ENCODE data around the gene VWC2L. TPM values are rescaled to one million over a fixed set of nuclear protein-coding genes. Genes with fewer than 3 reads are reported as not detected.

The VWC2L gene
- total and polyA plus RNA-seq, 2 experiments from 2014 or later, result not detected

GRCh38 chr2:214482728-214483127, 71.9 kb downstream of the VWC2L start:
- Histone ChIP-seq H3K4me3 (no peak overlapping the region), H3K27ac (no peak overlapping the region), H3K27me3 (replicated peaks; ENCODE audit: insufficient read depth) (no peaks in the 10 kb centered on the region), H3K9ac (no peak overlapping the region), H3K4me1 (ENCODE audit: insufficient read depth) (no peaks in the 10 kb centered on the region), H3K9me2 (ENCODE audit: insufficient read depth) (no peaks in the 10 kb centered on the region), H3F3A (ENCODE audit: insufficient read depth) (no peaks in the 10 kb centered on the region), H4K20me1 (ENCODE audit: insufficient read depth) (no peaks in the 10 kb centered on the region), H3K79me2 (ENCODE audit: insufficient read depth) (no peaks in the 10 kb centered on the region), H3K4me2 (ENCODE audit: unreplicated experiment) (no peak overlapping the region), H3K9me3 (ENCODE audit: low read depth) (no peaks in the 10 kb centered on the region), H2AFZ (no peak overlapping the region), H3K36me3 (ENCODE audit: low read depth) (no peaks in the 10 kb centered on the region)
- DNase-seq, result no peak
- WGBS, 2 experiments (ENCODE audit: low coverage in 1 of 2, low lambda C conversion rate in 2 of 2, missing lambda C conversion rate in 2 of 2), result 19 to 20% methylated on average over 2 of the region's 2 CpGs
- TF ChIP-seq EZH2 (IDR thresholded peaks at IDR 0.05; ENCODE audit: insufficient read depth, poor library complexity, severe bottlenecking), result no peak
- TF ChIP-seq EZH2phosphoT487 (IDR thresholded peaks at IDR 0.05; ENCODE audit: insufficient read depth, low read depth), result no peak
- in situ Hi-C loops (cut with MboI), result no loop called here

GRCh38 chr2:214484239-214484638, 73.4 kb downstream of the VWC2L start:
- H3K27ac ChIP-seq, result no peak overlapping the region
- no peaks in the 10 kb centered on the region for H3K27me3 ChIP-seq (replicated peaks; ENCODE audit: insufficient read depth)
- H3K4me1 ChIP-seq (ENCODE audit: insufficient read depth), result no peaks in the 10 kb centered on the region
- H3K9me2 ChIP-seq (ENCODE audit: insufficient read depth), result no peaks in the 10 kb centered on the region
- H3K36me3 ChIP-seq (ENCODE audit: low read depth), result no peaks in the 10 kb centered on the region
- H3K9me3 ChIP-seq (ENCODE audit: low read depth), result no peaks in the 10 kb centered on the region
- no peak overlapping the region for H3K4me2 ChIP-seq (ENCODE audit: unreplicated experiment)
- no peaks in the 10 kb centered on the region for H3K79me2 ChIP-seq (ENCODE audit: insufficient read depth)
- in situ Hi-C loops (cut with MboI), result no loop called here
- H2AFZ ChIP-seq, result no peak overlapping the region
- H3F3A ChIP-seq (ENCODE audit: insufficient read depth), result no peaks in the 10 kb centered on the region
- no peak overlapping the region for H3K9ac ChIP-seq
- whole genome bisulfite sequencing, 2 experiments (ENCODE audit: low coverage in 1 of 2, low lambda C conversion rate in 2 of 2, missing lambda C conversion rate in 2 of 2), result 33 to 50% methylated on average over 3 of the region's 3 CpGs
- H4K20me1 ChIP-seq (ENCODE audit: insufficient read depth), result no peaks in the 10 kb centered on the region
- no peak overlapping the region for H3K4me3 ChIP-seq
- no peak for TF ChIP-seq EZH2phosphoT487 (IDR thresholded peaks at IDR 0.05; ENCODE audit: insufficient read depth, low read depth)
- no peak for TF ChIP-seq EZH2 (IDR thresholded peaks at IDR 0.05; ENCODE audit: insufficient read depth, poor library complexity, severe bottlenecking)
- DNase-seq, result no peak

- Histone ChIP-seq H3K27ac (no peak overlapping the region), H2AFZ (no peak overlapping the region), H3F3A (ENCODE audit: insufficient read depth) (no peaks in the 10 kb centered on the region), H3K9ac (no peak overlapping the region), H3K79me2 (ENCODE audit: insufficient read depth) (no peaks in the 10 kb centered on the region), H3K36me3 (ENCODE audit: low read depth) (no peaks in the 10 kb centered on the region), H3K4me3 (no peak overlapping the region), H3K9me3 (ENCODE audit: low read depth) (no peaks in the 10 kb centered on the region), H3K9me2 (ENCODE audit: insufficient read depth) (no peaks in the 10 kb centered on the region), H3K27me3 (replicated peaks; ENCODE audit: insufficient read depth) (no peaks in the 10 kb centered on the region), H4K20me1 (ENCODE audit: insufficient read depth) (no peaks in the 10 kb centered on the region), H3K4me2 (ENCODE audit: unreplicated experiment) (no peak overlapping the region), H3K4me1 (ENCODE audit: insufficient read depth) (no peaks in the 10 kb centered on the region)
- 12 to 17% methylated on average over 2 of the region's 2 CpGs for WGBS, 2 experiments (ENCODE audit: low coverage in 1 of 2, low lambda C conversion rate in 2 of 2, missing lambda C conversion rate in 2 of 2)
- TF ChIP-seq EZH2 (IDR thresholded peaks at IDR 0.05; ENCODE audit: insufficient read depth, poor library complexity, severe bottlenecking), result no peak
- no peak for TF ChIP-seq EZH2phosphoT487 (IDR thresholded peaks at IDR 0.05; ENCODE audit: insufficient read depth, low read depth)
- DNase-seq, result no peak
- in situ Hi-C loops (cut with MboI), result no loop called here
Observed at GRCh38 chr2:214484701-214485100, 73.8 kb downstream of the VWC2L start.

GRCh38 chr2:214489181-214489580, 78.3 kb downstream of the VWC2L start:
- no peak overlapping the region for H3K4me3 ChIP-seq
- no peak overlapping the region for H3K27ac ChIP-seq
- H3K9me2 ChIP-seq (ENCODE audit: insufficient read depth), result no peaks in the 10 kb centered on the region
- no peaks in the 10 kb centered on the region for H3K36me3 ChIP-seq (ENCODE audit: low read depth)
- H3K27me3 ChIP-seq (replicated peaks; ENCODE audit: insufficient read depth), result no peaks in the 10 kb centered on the region
- no peaks in the 10 kb centered on the region for H3K4me1 ChIP-seq (ENCODE audit: insufficient read depth)
- H3K9me3 ChIP-seq (ENCODE audit: low read depth), result no peaks in the 10 kb centered on the region
- no peak for DNase-seq
- no peak for TF ChIP-seq EZH2 (IDR thresholded peaks at IDR 0.05; ENCODE audit: insufficient read depth, poor library complexity, severe bottlenecking)
- TF ChIP-seq EZH2phosphoT487 (IDR thresholded peaks at IDR 0.05; ENCODE audit: insufficient read depth, low read depth), result no peak
- no peak overlapping the region for H2AFZ ChIP-seq
- H4K20me1 ChIP-seq (ENCODE audit: insufficient read depth), result no peaks in the 10 kb centered on the region
- 20 to 21% methylated on average over 2 of the region's 2 CpGs for WGBS, 2 experiments (ENCODE audit: low coverage in 1 of 2, low lambda C conversion rate in 2 of 2, missing lambda C conversion rate in 2 of 2)
- no peak overlapping the region for H3K4me2 ChIP-seq (ENCODE audit: unreplicated experiment)
- no peaks in the 10 kb centered on the region for H3F3A ChIP-seq (ENCODE audit: insufficient read depth)
- in situ Hi-C loops (cut with MboI), result no loop called here
- no peaks in the 10 kb centered on the region for H3K79me2 ChIP-seq (ENCODE audit: insufficient read depth)
- no peak overlapping the region for H3K9ac ChIP-seq

- Histone ChIP-seq H2AFZ (no peak overlapping the region), H3K27ac (no peak overlapping the region), H4K20me1 (ENCODE audit: insufficient read depth) (no peaks in the 10 kb centered on the region), H3F3A (ENCODE audit: insufficient read depth) (no peaks in the 10 kb centered on the region), H3K9me2 (ENCODE audit: insufficient read depth) (no peaks in the 10 kb centered on the region), H3K4me3 (no peak overlapping the region), H3K9me3 (ENCODE audit: low read depth) (no peaks in the 10 kb centered on the region), H3K9ac (no peak overlapping the region), H3K27me3 (replicated peaks; ENCODE audit: insufficient read depth) (no peaks in the 10 kb centered on the region), H3K4me1 (ENCODE audit: insufficient read depth) (no peaks in the 10 kb centered on the region), H3K4me2 (ENCODE audit: unreplicated experiment) (no peak overlapping the region), H3K79me2 (ENCODE audit: insufficient read depth) (no peaks in the 10 kb centered on the region), H3K36me3 (ENCODE audit: low read depth) (no peaks in the 10 kb centered on the region)
- in situ Hi-C loops (cut with MboI), result no loop called here
- TF ChIP-seq EZH2 (IDR thresholded peaks at IDR 0.05; ENCODE audit: insufficient read depth, poor library complexity, severe bottlenecking) (no peak), EZH2phosphoT487 (IDR thresholded peaks at IDR 0.05; ENCODE audit: insufficient read depth, low read depth) (no peak)
- DNase-seq, result no peak
- 18 to 21% methylated on average over 2 of the region's 2 CpGs for WGBS, 2 experiments (ENCODE audit: low coverage in 1 of 2, low lambda C conversion rate in 2 of 2, missing lambda C conversion rate in 2 of 2)
Observed at GRCh38 chr2:214489702-214490101, 78.8 kb downstream of the VWC2L start.
